Ectodermal cell (in vitro differentiated cells): Measurements from ENCODE around the gene ACTR3.
"Not testable (repeated sequence)": the region's sequence is repeated elsewhere in the genome, so short reads cannot be mapped to it uniquely, and the experiment has no call there.

Source experiments
- H3K27ac ChIP-seq: 2 replicates; pipeline ENCODE4 v1.7.0; 2013; ENCODE audit warnings: mild to moderate bottlenecking, low read depth, low read length; ENCODE audit not compliant: insufficient read depth, poor library complexity, severe bottlenecking
- H3K27me3 ChIP-seq: 2 replicates; pipeline ENCODE4 v1.7.0; 2013; ENCODE audit warnings: mild to moderate bottlenecking, low read length; ENCODE audit not compliant: insufficient read depth, control insufficient read depth, poor library complexity, severe bottlenecking
- H3K36me3 ChIP-seq: one replicate; pipeline ENCODE4 v1.7.0; 2013; ENCODE audit warnings: low read length; ENCODE audit not compliant: control insufficient read depth, insufficient read depth
- H3K4me1 ChIP-seq: one replicate; pipeline ENCODE4 v1.7.0; 2013; ENCODE audit warnings: low read length; ENCODE audit not compliant: control insufficient read depth, insufficient read depth
- H3K4me3 ChIP-seq: 2 replicates; pipeline ENCODE4 v1.7.0; 2013; ENCODE audit warnings: low read depth, low read length, control low read depth; ENCODE audit not compliant: insufficient read depth
- H3K9me3 ChIP-seq: 2 replicates; pipeline ENCODE4 v1.7.0; 2013; ENCODE audit warnings: mild to moderate bottlenecking, low read length, moderate library complexity; ENCODE audit not compliant: control insufficient read depth
- WGBS, 2 experiments: methylation state at CpG; one replicate each; pipeline ENCODE4 v1.1.7; 2013; ENCODE audit warnings: missing lambda C conversion rate in 2 of 2; 5-methylcytosine and 5-hydroxymethylcytosine counted together

The ACTR3 gene

GRCh38 chr2:113922784-113923183 lies 32.9 kb downstream of the ACTR3 start:
- Histone ChIP-seq H3K9me3 (no peaks in the 10 kb centered on the region), H3K4me3 (no peak overlapping the region), H3K36me3 (no peaks in the 10 kb centered on the region), H3K27me3 (no peaks in the 10 kb centered on the region), H3K4me1 (no peaks in the 10 kb centered on the region), H3K27ac (no peak overlapping the region)
- WGBS, 2 experiments = 74 to 78% methylated on average over 3 of the region's 3 CpGs

- Histone ChIP-seq H3K4me1 (no peaks in the 10 kb centered on the region), H3K27me3 (no peaks in the 10 kb centered on the region), H3K27ac (peak overlapping the region; percentile 8), H3K36me3 (no peaks in the 10 kb centered on the region), H3K9me3 (no peaks in the 10 kb centered on the region), H3K4me3 (no peak overlapping the region)
- 79 to 81% methylated on average over 6 of the region's 6 CpGs for WGBS, 2 experiments
Observed at GRCh38 chr2:113925884-113926283, 36.0 kb downstream of the ACTR3 start.

- Histone ChIP-seq H3K36me3 (no peaks in the 10 kb centered on the region), H3K27me3 (no peaks in the 10 kb centered on the region), H3K4me3 (no peak overlapping the region), H3K9me3 (no peaks in the 10 kb centered on the region), H3K4me1 (no peaks in the 10 kb centered on the region), H3K27ac (no peak overlapping the region)
- 94 to 97% methylated on average over 3 of the region's 3 CpGs for WGBS, 2 experiments
Observed at GRCh38 chr2:113926314-113926713, 36.4 kb downstream of the ACTR3 start.

- Histone ChIP-seq H3K4me3 (no peak overlapping the region), H3K27me3 (no peaks in the 10 kb centered on the region), H3K27ac (no peak overlapping the region), H3K9me3 (no peaks in the 10 kb centered on the region), H3K36me3 (peaks cover 5% of the 10 kb centered on the region), H3K4me1 (no peaks in the 10 kb centered on the region)
- 75 to 100% methylated on average over 1 of the region's 1 CpG for WGBS, 2 experiments
Observed at GRCh38 chr2:113930448-113930847, 40.6 kb downstream of the ACTR3 start.

- H3K36me3 ChIP-seq = peaks cover 20% of the 10 kb centered on the region
- H3K4me1 ChIP-seq = no peaks in the 10 kb centered on the region
- H3K27me3 ChIP-seq = no peaks in the 10 kb centered on the region
- no peak overlapping the region for H3K27ac ChIP-seq
- no peaks in the 10 kb centered on the region for H3K9me3 ChIP-seq
- H3K4me3 ChIP-seq = no peak overlapping the region
Observed at GRCh38 chr2:113937501-113937900, 47.6 kb downstream of the ACTR3 start.

GRCh38 chr2:113940891-113941290 lies 51.0 kb downstream of the ACTR3 start:
- Histone ChIP-seq H3K4me1 (no peaks in the 10 kb centered on the region), H3K36me3 (peaks cover 20% of the 10 kb centered on the region), H3K27ac (no peak overlapping the region), H3K4me3 (no peak overlapping the region), H3K27me3 (no peaks in the 10 kb centered on the region), H3K9me3 (no peaks in the 10 kb centered on the region)
- 82 to 83% methylated on average over 4 to 5 of the region's 5 CpGs for WGBS, 2 experiments

GRCh38 chr2:113945784-113946183 lies 55.9 kb downstream of the ACTR3 start:
- not testable (repeated sequence) for H3K27me3 ChIP-seq, H3K9me3 ChIP-seq, H3K27ac ChIP-seq, H3K4me1 ChIP-seq, H3K4me3 ChIP-seq
- H3K36me3 ChIP-seq = peaks cover 12% of the 10 kb centered on the region
- 97% methylated on average over 2 of the region's 2 CpGs for WGBS, 2 experiments

- not testable (repeated sequence) for H3K4me3 ChIP-seq, H3K27ac ChIP-seq, H3K27me3 ChIP-seq, H3K4me1 ChIP-seq, H3K9me3 ChIP-seq
- peaks cover 18% of the 10 kb centered on the region for H3K36me3 ChIP-seq
- WGBS, 2 experiments = 97 to 100% methylated on average over 2 of the region's 3 CpGs
Observed at GRCh38 chr2:113950906-113951305, 61.0 kb downstream of the ACTR3 start.

GRCh38 chr2:113961000-113961399 lies 71.1 kb downstream of the ACTR3 start:
- no peak overlapping the region for H3K27ac ChIP-seq
- H3K4me1 ChIP-seq = no peaks in the 10 kb centered on the region
- no peaks in the 10 kb centered on the region for H3K36me3 ChIP-seq
- 98% methylated on average over 2 to 3 of the region's 5 CpGs for WGBS, 2 experiments
- H3K27me3 ChIP-seq = no peaks in the 10 kb centered on the region
- H3K4me3 ChIP-seq = no peak overlapping the region
- H3K9me3 ChIP-seq = no peaks in the 10 kb centered on the region

- H3K9me3 ChIP-seq = no peaks in the 10 kb centered on the region
- no peaks in the 10 kb centered on the region for H3K4me1 ChIP-seq
- no peak overlapping the region for H3K4me3 ChIP-seq
- WGBS, 2 experiments = 94 to 96% methylated on average over 4 of the region's 4 CpGs
- no peaks in the 10 kb centered on the region for H3K27me3 ChIP-seq
- no peaks in the 10 kb centered on the region for H3K36me3 ChIP-seq
- H3K27ac ChIP-seq = no peak overlapping the region
Observed at GRCh38 chr2:113962692-113963480, 73.0 kb downstream of the ACTR3 start.
